Measurements from ENCODE around the gene IL17RE. TPM values are rescaled to one million over a fixed set of nuclear protein-coding genes. Genes with fewer than 3 reads are reported as not detected.
"Not testable (repeated sequence)": the region's sequence is repeated elsewhere in the genome, so short reads cannot be mapped to it uniquely, and the experiment has no call there.

IL17RE gene
- total and polyA plus RNA-seq, 2 donors (not counting 3 experiments of a cell fraction or from before 2014, with no cell fraction given), result 1.2 to 1.3 TPM

DNA sequence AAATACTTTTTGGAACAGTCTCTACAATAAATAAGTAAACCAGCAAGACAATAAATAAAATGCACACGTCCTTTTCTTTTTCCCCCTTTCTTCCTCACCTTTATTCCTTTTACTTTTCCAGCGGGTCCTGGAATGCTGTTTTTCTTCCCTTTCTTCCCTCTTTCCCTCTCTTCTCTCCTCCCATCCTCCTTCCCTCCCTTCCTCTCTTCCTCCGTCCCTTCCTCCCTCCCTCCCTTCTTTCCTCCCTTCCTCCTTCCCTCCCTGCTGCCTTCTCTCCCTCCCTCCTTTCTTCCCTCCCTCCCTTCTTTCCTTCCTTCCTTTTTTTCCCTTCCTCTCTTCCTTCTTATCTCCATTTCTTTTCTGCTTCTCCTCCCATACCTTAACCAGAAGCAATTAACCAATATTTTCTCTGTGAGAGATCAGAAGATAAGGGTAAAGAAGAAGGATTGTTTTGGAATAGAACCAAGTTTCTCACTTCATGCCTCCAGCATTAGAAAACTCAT is 3.3 kb upstream of the IL17RE start:
- no peaks in the 10 kb centered on the region for H3K9me1 ChIP-seq (replicated peaks; ENCODE audit: control insufficient read depth, extremely low read depth, insufficient read depth, low read length)
- H3K27ac ChIP-seq (ENCODE audit: insufficient read depth, low read depth, low read length), result no peak overlapping the region
- H3K4me2 ChIP-seq (ENCODE audit: insufficient read depth, low read length), result no peak overlapping the region
- TF ChIP-seq EZH2 (IDR thresholded peaks at IDR 0.05; ENCODE audit: borderline replicate concordance, low read depth, low read length, severe bottlenecking) (no peak), GATA2 (IDR thresholded peaks at IDR 0.05; ENCODE audit: insufficient read depth, insufficient read length, low read depth, low read length) (peak; percentile 16), POLR2AphosphoS5 (IDR thresholded peaks at IDR 0.05; ENCODE audit: insufficient read depth, low read depth, low read length) (no peak)
- TF ChIP-seq, protein P1, sequence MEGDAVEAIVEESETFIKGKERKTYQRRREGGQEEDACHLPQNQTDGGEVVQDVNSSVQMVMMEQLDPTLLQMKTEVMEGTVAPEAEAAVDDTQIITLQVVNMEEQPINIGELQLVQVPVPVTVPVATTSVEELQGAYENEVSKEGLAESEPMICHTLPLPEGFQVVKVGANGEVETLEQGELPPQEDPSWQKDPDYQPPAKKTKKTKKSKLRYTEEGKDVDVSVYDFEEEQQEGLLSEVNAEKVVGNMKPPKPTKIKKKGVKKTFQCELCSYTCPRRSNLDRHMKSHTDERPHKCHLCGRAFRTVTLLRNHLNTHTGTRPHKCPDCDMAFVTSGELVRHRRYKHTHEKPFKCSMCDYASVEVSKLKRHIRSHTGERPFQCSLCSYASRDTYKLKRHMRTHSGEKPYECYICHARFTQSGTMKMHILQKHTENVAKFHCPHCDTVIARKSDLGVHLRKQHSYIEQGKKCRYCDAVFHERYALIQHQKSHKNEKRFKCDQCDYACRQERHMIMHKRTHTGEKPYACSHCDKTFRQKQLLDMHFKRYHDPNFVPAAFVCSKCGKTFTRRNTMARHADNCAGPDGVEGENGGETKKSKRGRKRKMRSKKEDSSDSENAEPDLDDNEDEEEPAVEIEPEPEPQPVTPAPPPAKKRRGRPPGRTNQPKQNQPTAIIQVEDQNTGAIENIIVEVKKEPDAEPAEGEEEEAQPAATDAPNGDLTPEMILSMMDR (IDR thresholded peaks at IDR 0.05; ENCODE audit: extremely low read depth in 1 of 2, insufficient read depth in 1 of 2, low read depth in 1 of 2, low read length in 2 of 2), result no peak
- dilution Hi-C loops (cut with MboI; ENCODE audit: extremely low pct_ligation_motif_present, low sequenced_read_pairs), result no loop called here
- H3K79me2 ChIP-seq (ENCODE audit: control insufficient read depth, insufficient read depth, low read length), result no peaks in the 10 kb centered on the region
- no peaks in the 10 kb centered on the region for H3K9me3 ChIP-seq (replicated peaks; ENCODE audit: control insufficient read depth, insufficient read depth, low read length)
- ChIA-PET POLR2A (no interaction called here), CTCF (no interaction called here)
- intact Hi-C loops (cut with micrococcal nuclease), result no loop called here
- H3K4me1 ChIP-seq (ENCODE audit: control insufficient read depth, extremely low read depth, insufficient read depth, low read length), result peaks cover 38% of the 10 kb centered on the region
- no peaks in the 10 kb centered on the region for H3K36me3 ChIP-seq (ENCODE audit: control insufficient read depth in 2 of 2, extremely low read depth in 1 of 2, insufficient read depth in 2 of 2, low read length in 2 of 2)
- DNase-seq (ENCODE audit: low read depth, low spot score) (no peak), FAIRE-seq (no peak)
- H3K27me3 ChIP-seq (ENCODE audit: control insufficient read depth in 2 of 2, insufficient read depth in 2 of 2, low read length in 2 of 2), result no peaks in the 10 kb centered on the region
- H2AFZ ChIP-seq (ENCODE audit: low read depth, low read length), result no peak overlapping the region
- no peak overlapping the region for H3K4me3 ChIP-seq (replicated peaks in 1 of 3; ENCODE audit: insufficient read depth in 1 of 3, low read depth in 1 of 3, low read length in 3 of 3)
- H3K9ac ChIP-seq (replicated peaks; ENCODE audit: extremely low read depth, insufficient read depth, low read length), result no peak overlapping the region
- no TSS peak for BruUV-seq (replicated peaks)
- no peaks in the 10 kb centered on the region for H4K20me1 ChIP-seq (replicated peaks; ENCODE audit: control insufficient read depth, extremely low read depth, insufficient read depth, low read length)

DNA sequence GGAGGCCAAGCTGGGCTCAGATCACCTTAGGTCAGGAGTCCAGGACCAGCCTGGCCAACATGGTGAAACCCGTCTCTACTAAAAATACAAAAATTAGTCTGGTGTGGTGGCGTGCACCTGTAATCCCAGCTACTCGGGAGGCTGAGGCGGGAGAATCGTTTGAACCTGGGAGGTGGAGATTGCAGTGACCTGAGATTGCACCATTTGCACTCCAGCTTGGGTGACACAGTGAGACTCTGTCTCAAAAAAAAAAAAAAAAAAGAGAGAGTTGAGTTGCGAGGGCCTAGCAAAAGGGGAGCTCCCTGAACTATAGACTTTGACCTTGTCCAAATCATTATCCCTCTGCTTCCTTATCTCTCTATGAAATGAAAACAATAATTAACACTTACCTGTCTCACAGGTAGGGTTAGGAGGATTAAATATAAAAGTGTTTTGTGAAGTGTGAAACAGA is 1.7 kb upstream of the IL17RE start:
- dilution Hi-C loops (cut with MboI; ENCODE audit: extremely low pct_ligation_motif_present, low sequenced_read_pairs); H3K4me2 ChIP-seq (ENCODE audit: insufficient read depth, low read length); H3K9me3 ChIP-seq (replicated peaks; ENCODE audit: control insufficient read depth, insufficient read depth, low read length); intact Hi-C loops (cut with micrococcal nuclease); DNase-seq (ENCODE audit: low read depth, low spot score); POLR2A ChIA-PET; H3K36me3 ChIP-seq (ENCODE audit: control insufficient read depth in 2 of 2, extremely low read depth in 1 of 2, insufficient read depth in 2 of 2, low read length in 2 of 2); BruUV-seq (replicated peaks); H3K9ac ChIP-seq (replicated peaks; ENCODE audit: extremely low read depth, insufficient read depth, low read length); H3K27ac ChIP-seq (ENCODE audit: insufficient read depth, low read depth, low read length); H3K9me1 ChIP-seq (replicated peaks; ENCODE audit: control insufficient read depth, extremely low read depth, insufficient read depth, low read length); FAIRE-seq; H2AFZ ChIP-seq (ENCODE audit: low read depth, low read length); H3K27me3 ChIP-seq (ENCODE audit: control insufficient read depth in 2 of 2, insufficient read depth in 2 of 2, low read length in 2 of 2); H3K4me3 ChIP-seq (replicated peaks in 1 of 3; ENCODE audit: insufficient read depth in 1 of 3, low read depth in 1 of 3, low read length in 3 of 3); H4K20me1 ChIP-seq (replicated peaks; ENCODE audit: control insufficient read depth, extremely low read depth, insufficient read depth, low read length); H3K79me2 ChIP-seq (ENCODE audit: control insufficient read depth, insufficient read depth, low read length): not testable (repeated sequence)
- CTCF ChIA-PET, result interaction anchor here (0.6 to 1.0 kb wide), 2 partner anchors 31 to 313 kb away, joined by 3 read pairs; no protein-coding TSS in a partner anchor
- H3K4me1 ChIP-seq (ENCODE audit: control insufficient read depth, extremely low read depth, insufficient read depth, low read length), result peaks cover 38% of the 10 kb centered on the region
